Measurements from ENCODE around the gene OR1F1. TPM values are rescaled to one million over a fixed set of nuclear protein-coding genes. Genes with fewer than 3 reads are reported as not detected.

OR1F1 gene
- total and polyA plus RNA-seq, 9 of the 15 experiments (the other 6 are each of a cell fraction or from before 2014, with no cell fraction given) = 0.15 to 0.61 (median 0.35) TPM; not detected in 3

- TF ChIP-seq, protein P1, sequence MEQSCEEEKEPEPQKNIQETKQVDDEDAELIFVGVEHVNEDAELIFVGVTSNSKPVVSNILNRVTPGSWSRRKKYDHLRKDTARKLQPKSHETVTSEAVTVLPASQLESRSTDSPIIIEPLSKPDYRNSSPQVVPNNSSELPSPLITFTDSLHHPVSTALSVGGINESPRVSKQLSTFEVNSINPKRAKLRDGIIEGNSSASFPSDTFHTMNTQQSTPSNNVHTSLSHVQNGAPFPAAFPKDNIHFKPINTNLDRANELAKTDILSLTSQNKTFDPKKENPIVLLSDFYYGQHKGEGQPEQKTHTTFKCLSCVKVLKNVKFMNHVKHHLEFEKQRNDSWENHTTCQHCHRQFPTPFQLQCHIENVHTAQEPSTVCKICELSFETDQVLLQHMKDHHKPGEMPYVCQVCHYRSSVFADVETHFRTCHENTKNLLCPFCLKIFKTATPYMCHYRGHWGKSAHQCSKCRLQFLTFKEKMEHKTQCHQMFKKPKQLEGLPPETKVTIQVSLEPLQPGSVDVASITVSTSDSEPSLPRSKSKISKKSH (CRISPR knock-in tag; IDR thresholded peaks at IDR 0.05) = no peak
- TF ChIP-seq, protein P2, sequence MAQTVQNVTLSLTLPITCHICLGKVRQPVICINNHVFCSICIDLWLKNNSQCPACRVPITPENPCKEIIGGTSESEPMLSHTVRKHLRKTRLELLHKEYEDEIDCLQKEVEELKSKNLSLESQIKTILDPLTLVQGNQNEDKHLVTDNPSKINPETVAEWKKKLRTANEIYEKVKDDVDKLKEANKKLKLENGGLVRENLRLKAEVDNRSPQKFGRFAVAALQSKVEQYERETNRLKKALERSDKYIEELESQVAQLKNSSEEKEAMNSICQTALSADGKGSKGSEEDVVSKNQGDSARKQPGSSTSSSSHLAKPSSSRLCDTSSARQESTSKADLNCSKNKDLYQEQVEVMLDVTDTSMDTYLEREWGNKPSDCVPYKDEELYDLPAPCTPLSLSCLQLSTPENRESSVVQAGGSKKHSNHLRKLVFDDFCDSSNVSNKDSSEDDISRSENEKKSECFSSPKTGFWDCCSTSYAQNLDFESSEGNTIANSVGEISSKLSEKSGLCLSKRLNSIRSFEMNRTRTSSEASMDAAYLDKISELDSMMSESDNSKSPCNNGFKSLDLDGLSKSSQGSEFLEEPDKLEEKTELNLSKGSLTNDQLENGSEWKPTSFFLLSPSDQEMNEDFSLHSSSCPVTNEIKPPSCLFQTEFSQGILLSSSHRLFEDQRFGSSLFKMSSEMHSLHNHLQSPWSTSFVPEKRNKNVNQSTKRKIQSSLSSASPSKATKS (CRISPR knock-in tag; IDR thresholded peaks at IDR 0.05) = no peak
- TF ChIP-seq JUN (IDR thresholded peaks at IDR 0.05; ENCODE audit: borderline replicate concordance, low read depth, low read length) (no peak), JUN (CRISPR knock-in tag; IDR thresholded peaks at IDR 0.05; ENCODE audit: borderline replicate concordance) (no peak), SMAD3 (CRISPR knock-in tag; conservative IDR thresholded peaks at IDR 0.05) (no peak), PRMT5 (CRISPR knock-in tag; IDR thresholded peaks at IDR 0.05) (no peak), ZNF77 (CRISPR knock-in tag; IDR thresholded peaks at IDR 0.05) (no peak), TEAD2 (tag; IDR thresholded peaks at IDR 0.05) (no peak), ZNF239 (CRISPR knock-in tag; IDR thresholded peaks at IDR 0.05) (no peak), REST (IDR thresholded peaks at IDR 0.05; ENCODE audit: borderline replicate concordance) (peak; percentile 24; the same call in 1 of the 2 replicates), REST (CRISPR knock-in tag; IDR thresholded peaks at IDR 0.05; ENCODE audit: low read depth) (no peak), RFX5 (IDR thresholded peaks at IDR 0.05; ENCODE audit: low read depth, low read length) (no peak), NBN (IDR thresholded peaks at IDR 0.05; ENCODE audit: low read depth) (peak; percentile 76; the same call in 1 of the 2 replicates)
- TF ChIP-seq, protein P3, sequence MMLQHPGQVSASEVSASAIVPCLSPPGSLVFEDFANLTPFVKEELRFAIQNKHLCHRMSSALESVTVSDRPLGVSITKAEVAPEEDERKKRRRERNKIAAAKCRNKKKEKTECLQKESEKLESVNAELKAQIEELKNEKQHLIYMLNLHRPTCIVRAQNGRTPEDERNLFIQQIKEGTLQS (IDR thresholded peaks at IDR 0.05) = no peak
- TF ChIP-seq, protein P3 (CRISPR knock-in tag; conservative IDR thresholded peaks at IDR 0.05) = no peak
Measured at GRCh38 chr16:3173892-3174617, 13.9 kb upstream of the OR1F1 start (continued).
